ENCODE measurements around the gene KLHL11.

Gene KLHL11

GRCh38 chr17:41864836-41865595, at the start of gene KLHL11:
TSS of gene KLHL11 (minus strand) at chr17:41865423. CDS start at chr17:41865370, 53 bp downstream.
- peak; percentile 32 to 93 (median 80) for DNase-seq

DNA sequence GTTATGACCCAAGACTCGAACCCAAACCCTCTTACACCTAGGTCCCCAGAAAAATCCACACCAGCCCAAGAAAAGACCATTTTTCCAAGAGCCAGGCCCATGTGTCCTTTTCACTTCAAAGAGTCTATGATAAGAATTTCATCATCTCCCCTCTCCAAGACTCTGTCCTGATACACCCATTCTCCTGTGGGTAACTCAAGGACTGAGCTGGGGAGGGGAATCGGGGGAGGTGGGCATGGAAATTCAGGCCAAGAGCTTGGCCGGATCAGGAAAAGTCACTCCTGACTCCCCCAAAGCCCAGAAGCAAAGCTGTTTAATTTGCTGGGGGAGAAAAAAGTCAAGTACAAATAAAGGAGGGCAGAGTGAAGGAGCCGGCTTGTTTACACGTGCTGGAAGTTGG, 49.8 kb upstream of the KLHL11 start:
- DNase-seq = no peak

GRCh38 chr17:41914358-41914766, 49.1 kb upstream of the KLHL11 start:
- no peak for DNase-seq

GRCh38 chr17:41913798-41914197, 48.6 kb upstream of the KLHL11 start:
- DNase-seq = no peak

DNA sequence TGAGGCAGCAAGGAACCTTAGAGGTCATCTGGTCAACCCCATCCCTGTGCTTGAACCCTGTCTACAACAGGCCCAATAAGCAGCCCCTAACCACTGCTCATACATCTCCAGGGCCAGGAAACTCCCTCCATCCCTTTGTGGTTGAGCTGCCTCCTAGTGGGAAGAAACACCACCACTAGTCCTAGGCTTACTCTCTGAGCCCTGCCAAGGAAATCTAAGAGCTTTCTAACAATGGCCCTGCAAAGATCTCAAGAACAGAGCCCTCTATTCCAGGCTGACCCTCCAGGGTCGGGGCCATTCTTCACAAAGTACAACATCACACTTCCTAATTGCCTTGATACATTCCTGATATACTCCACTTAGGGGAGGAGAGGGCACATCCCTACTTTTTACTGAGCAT, 47.7 kb upstream of the KLHL11 start:
- DNase-seq = no peak

GRCh38 chr17:41910701-41911391, 45.6 kb upstream of the KLHL11 start:
- DNase-seq = peak in 1 of 51 donors; percentile 15

DNA sequence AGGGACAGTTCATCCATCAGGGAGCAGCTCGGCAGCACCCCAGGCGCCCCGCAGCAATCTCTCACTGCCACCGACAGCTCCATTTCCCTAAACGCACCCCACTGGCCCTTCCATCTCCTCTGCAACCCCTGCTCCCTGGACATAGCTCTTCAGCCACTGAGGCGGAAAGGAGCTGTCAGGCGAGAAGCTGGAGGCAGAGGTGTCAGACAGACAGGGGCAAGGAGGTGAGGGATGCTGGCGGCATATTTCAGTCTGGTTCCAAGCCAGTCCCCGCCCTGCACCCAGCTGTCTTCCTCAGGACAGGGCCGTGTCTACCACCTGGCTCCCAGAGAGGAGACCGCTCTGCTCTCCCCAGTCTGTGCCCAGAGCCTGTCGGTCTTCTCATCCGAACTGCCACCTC, 43.9 kb upstream of the KLHL11 start:
- DNase-seq = no peak

DNA sequence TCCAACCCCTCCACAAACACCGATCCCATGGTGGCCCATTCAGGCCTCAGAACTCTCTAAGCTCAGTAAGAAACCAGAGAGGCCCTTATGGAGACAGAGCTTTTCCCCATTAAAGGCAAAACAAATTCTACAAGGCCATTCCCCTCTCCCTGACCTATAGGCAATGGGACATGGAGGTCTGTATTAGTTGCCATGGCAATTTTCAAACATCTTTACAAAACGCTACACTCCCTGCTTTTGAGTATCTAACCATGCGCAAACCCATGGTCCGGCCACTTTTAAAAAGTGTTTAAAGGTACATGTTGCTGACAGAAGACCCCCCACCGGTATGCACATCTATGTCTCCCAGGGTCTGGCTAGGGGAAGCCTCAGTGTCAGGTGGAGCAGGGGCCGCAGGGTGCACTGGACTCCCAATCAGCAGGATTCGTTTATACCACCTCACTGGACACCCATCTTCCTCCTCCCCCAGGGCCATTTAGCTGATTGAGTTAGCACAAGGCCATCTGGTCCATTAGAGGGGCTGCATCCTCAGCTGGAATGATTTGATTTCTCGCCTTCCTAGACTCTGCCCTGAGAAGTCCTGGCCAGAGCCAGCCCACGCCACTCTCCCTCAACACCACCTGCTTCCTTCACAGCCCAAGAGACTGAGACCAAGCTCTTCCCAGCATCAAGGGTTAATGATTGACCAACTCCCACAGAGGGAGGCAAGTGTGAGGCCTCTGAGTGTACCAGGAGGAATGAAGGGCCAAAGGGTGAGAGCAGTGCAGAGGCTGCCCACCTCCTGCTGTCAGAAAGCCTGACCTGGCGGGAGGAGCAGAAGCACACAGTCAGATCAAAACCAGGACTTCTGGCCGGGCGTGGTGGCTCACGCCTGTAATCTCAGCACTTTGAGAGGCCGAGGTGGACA, 42.7 kb upstream of the KLHL11 start:
- DNase-seq = no peak

DNA sequence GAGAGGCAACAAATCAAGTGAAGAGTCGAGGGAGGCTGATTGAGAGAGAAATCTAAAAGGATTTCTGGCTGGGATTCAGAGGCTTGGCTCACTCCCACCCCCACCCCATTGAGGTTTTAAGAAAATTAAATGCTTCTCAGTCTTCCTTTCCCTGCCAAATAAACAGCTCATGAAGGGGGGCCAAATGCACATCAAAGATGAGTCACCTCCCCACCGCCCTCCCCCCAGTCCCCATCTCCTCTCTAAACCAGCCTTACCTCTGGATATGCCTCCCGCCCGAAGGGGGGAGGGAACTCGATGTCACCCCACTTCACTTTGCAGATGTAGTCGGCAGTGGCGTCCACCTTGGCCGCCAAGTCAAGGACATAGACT, 41.9 kb upstream of the KLHL11 start:
- peak in 11 of 51 donors; percentile 4 to 47 (median 19) for DNase-seq

- peak in 2 of 51 donors; percentile 33 to 47 for DNase-seq
Measured at GRCh38 chr17:41906465-41907184, 41.4 kb upstream of the KLHL11 start.

DNA sequence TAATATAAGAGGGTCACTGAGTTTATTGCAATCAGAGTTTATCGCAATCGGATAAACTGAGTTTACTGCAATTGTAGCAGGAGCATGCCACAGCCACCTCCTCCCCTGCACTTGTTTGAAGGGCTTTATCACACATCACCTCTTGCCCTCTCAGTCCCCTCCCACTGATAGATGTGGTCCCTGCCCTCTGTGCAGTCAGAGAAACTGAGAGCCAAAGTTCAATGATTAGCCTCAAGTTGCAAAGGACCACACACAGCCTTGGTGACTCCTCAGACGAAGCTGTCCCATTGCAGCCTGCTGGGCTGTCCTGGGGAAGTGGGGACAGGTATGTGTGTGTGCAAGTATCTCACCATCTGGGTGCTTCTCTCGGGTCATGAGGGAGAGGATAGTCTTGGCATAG, 39.9 kb upstream of the KLHL11 start:
- DNase-seq = no peak

- DNase-seq = no peak
Measured at GRCh38 chr17:41904242-41904841, 39.1 kb upstream of the KLHL11 start.

DNA sequence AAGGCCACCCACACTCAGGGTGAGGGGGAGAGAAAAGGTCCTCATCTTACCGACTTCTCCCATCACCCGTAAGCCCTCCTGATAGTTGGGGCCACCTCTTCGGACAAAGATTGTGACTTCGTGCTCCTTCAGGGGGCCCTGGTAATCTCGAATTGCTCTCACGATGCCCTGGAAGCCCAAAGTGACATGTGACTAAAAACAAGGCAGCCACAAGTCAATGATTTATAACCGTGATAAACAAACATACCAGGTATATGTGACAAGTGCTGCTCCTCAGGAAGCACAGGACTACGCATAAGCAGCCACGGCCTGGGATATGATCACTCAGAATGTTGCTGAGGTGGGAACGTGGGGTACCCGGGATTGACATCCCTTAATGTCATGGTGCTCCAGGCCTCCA, 36.4 kb upstream of the KLHL11 start:
- no peak for DNase-seq

DNA sequence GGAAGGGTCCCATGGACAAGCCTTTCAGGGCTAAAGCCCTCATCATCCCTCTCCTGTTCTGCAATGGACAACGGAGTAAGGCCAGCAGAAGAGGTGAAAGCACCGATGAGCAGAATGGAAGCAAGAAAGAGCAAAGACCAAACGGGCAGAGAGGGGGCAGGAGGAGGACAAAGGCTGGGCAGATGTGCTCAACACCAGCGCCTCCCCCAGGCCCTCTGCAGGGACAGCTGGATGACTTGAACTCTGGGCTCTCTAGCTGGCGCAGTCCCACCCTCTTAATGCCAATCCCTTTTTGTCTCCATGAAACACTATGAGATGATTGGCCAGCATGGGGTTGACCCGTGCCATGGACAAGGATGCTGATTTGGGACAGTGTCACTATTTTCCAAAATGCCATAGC, 31.5 kb upstream of the KLHL11 start:
- DNase-seq = no peak

- peak in 1 of 51 donors; percentile 6 for DNase-seq
Measured at GRCh38 chr17:41895617-41896016, 30.4 kb upstream of the KLHL11 start.

DNA sequence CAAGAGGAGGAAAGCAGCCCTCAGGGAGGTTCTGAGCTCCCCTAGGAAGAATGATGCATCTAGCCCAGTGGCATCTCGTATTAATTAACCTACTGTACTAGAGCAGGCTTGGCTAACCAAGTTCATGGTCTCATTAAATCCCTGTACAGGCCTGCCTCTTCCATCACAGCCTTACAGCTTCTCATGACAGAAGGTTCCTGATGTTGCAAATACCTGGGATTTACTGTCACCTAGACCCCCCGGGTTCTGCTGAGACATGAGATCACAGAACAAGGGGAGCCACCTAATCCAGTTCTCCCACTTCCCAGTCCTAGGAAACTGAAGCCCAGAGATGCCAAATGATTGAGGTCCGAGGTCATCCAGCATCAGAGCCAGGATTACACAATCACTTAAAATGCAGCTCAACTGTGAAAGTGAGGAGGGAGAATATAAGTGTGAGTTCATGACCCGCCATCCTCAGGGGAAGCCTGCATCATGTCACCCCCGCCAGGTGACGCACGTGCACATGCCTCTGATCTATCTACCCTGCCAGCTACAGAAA, 29.6 kb upstream of the KLHL11 start:
- DNase-seq = no peak

DNA sequence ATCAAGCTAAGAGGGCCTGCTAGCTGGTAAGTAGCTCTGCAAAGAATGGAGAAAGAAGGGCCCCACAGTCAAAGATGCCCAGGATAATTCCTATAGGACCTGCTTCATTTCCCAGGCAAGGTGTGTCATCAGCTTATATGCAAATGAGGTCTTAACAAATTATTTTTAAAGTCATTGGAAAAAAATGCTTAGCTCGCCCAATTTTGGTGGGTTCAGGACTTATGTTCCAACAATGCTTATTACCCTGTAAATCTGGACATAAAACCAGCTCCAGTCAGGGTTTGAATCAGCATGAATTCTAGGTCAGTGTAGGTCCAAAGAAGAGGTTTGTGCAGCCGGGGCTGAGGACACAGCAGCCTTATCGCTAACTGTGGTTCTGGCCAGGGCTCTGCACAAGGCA, 28.2 kb upstream of the KLHL11 start:
- DNase-seq = no peak

GRCh38 chr17:41892021-41892376, 26.8 kb upstream of the KLHL11 start:
- no peak for DNase-seq

DNA sequence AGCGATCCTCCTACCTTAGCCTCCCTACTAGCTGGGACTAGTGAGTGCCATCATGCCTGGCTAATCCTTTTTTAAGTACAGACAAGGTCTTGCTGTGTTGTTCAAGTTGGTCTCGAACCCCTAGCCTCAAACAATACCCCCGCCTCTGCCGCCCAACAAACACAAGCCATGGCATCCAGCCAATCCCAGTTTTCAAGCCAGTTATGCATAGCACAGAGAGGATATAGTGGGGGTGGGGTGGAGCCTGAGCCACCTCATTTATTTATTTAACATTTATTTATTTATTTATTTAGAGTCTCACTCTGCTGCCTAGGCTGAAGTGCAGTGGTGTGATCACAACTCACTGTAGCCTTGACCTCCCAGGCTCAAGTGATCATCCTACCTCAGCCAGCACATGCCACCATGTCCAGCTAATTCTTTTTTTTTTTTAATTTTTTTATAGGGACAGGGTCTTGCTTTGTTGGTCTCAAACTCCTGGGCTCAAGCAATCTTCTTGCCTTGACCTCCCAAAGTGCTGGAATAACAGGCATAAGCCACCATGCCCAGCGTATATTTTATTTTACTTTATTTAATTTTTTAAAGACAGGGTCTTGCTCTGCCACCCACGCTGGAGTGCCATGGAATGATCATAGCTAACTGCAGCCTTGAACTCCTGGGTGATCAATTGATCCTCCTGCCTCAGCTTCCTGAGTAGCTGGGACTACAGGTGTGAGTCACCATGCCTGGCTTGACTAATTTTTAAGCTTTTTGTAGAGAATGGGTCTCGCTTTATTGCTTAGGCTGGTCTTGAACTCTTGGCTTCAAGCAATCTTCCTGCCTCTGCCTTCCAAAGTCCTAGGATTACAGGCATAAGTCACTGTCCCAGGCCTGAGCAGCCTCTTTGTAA, 26.2 kb upstream of the KLHL11 start:
- no peak for DNase-seq

Measured in hypothalamus (tissue), 51 donors.